SU-DHL-6 (cell line): ENCODE measurements around the gene SOCS3.

ENCODE experiments used
- H2AFZ ChIP-seq: fragments of 200-600 bp; sonication (generic); 2 replicates; pipeline ENCODE4 v1.6.1; 2014; ENCODE audit warnings: low read depth, mild to moderate bottlenecking, moderate library complexity, mixed read lengths, antibody characterized with exemption, low read length; ENCODE audit not compliant: severe bottlenecking
- H3F3A ChIP-seq: fragments of 200-600 bp; shearing (Covaris generic); 2 replicates; pipeline ENCODE4 v1.6.0; 2016; ENCODE audit warnings: antibody characterized with exemption, mild to moderate bottlenecking; ENCODE audit not compliant: insufficient read depth
- H3K27ac ChIP-seq: fragments of 200-600 bp; sonication (generic); 2 replicates; pipeline ENCODE4 v1.5.1; 2016; ENCODE audit warnings: low read depth, mild to moderate bottlenecking, low read length, moderate library complexity, mixed read lengths
- H3K27me3 ChIP-seq: fragments of 200-600 bp; sonication (generic), shearing (Covaris generic); 2 replicates; pipeline ENCODE4 v1.6.0; 2014; ENCODE audit warnings: mild to moderate bottlenecking, low read length
- H3K36me3 ChIP-seq: fragments of 200-600 bp; sonication (generic); 2 replicates; pipeline ENCODE4 v1.6.1; 2014; ENCODE audit warnings: mild to moderate bottlenecking, low read length, mixed read lengths
- H3K4me2 ChIP-seq: fragments of 300-600, 200-600 bp; shearing (Covaris generic), sonication (generic); 2 replicates; pipeline ENCODE4 v1.6.0; 2014; ENCODE audit warnings: low read length, low read depth, mild to moderate bottlenecking; ENCODE audit not compliant: poor library complexity, severe bottlenecking
- H3K4me3 ChIP-seq: fragments of 200-600 bp; sonication (generic); 2 replicates; pipeline ENCODE4 v1.5.1; 2014; ENCODE audit warnings: antibody characterized with exemption, low read length, mild to moderate bottlenecking, mixed read lengths; ENCODE audit not compliant: insufficient read depth, poor library complexity, severe bottlenecking
- H3K79me2 ChIP-seq: fragments of 200-600 bp; sonication (generic); 2 replicates; pipeline ENCODE4 v1.6.1; 2014; ENCODE audit warnings: mild to moderate bottlenecking, low read length, moderate library complexity; ENCODE audit not compliant: insufficient read depth
- H3K9ac ChIP-seq: fragments of 200-600 bp; sonication (generic); 2 replicates; pipeline ENCODE4 v1.7.0; 2014; ENCODE audit warnings: mild to moderate bottlenecking, low read length
- H3K9me2 ChIP-seq: fragments of 200-600 bp; sonication (generic); replicated peaks from 2 replicates; pipeline ENCODE4 v1.6.1; 2014; ENCODE audit warnings: low read length; ENCODE audit not compliant: insufficient read depth
- H3K9me3 ChIP-seq: fragments of 200-600 bp; sonication (generic); 2 replicates; pipeline ENCODE4 v1.6.1; 2014; ENCODE audit warnings: low read length, mixed read lengths; ENCODE audit not compliant: insufficient read depth
- H4K20me1 ChIP-seq: fragments of 200-600 bp; sonication (generic); 2 replicates; pipeline ENCODE4 v1.6.1; 2014; ENCODE audit warnings: low read depth, mild to moderate bottlenecking, antibody characterized with exemption, low read length, moderate library complexity, mixed read lengths
- CTCF ChIP-seq: fragments of 200-600 bp; sonication (generic); IDR thresholded peaks from one replicate; pipeline ENCODE4 v1.5.1; 2017; ENCODE audit warnings: antibody characterized with exemption, mild to moderate bottlenecking, low read length, moderate library complexity; ENCODE audit not compliant: insufficient read depth, poor library complexity, severe bottlenecking
- EZH2phosphoT487 ChIP-seq: fragments of 200-600 bp; sonication (generic), shearing (Covaris generic); conservative IDR thresholded peaks from 2 replicates; pipeline ENCODE4 v1.6.1; 2018; ENCODE audit warnings: mild to moderate bottlenecking, antibody characterized with exemption, low read length, moderate library complexity, mixed read lengths

The SOCS3 gene

GRCh38 chr17:78316115-78316866 is 43.6 kb downstream of the SOCS3 start:
- no peaks in the 10 kb centered on the region for H3K9me3 ChIP-seq
- no peak overlapping the region for H3K4me2 ChIP-seq
- no peaks in the 10 kb centered on the region for H3K27me3 ChIP-seq
- no peak overlapping the region for H3K4me3 ChIP-seq
- no peak overlapping the region for H2AFZ ChIP-seq
- no peaks in the 10 kb centered on the region for H3F3A ChIP-seq
- no peaks in the 10 kb centered on the region for H3K79me2 ChIP-seq
- H3K9ac ChIP-seq, result no peak overlapping the region
- H3K9me2 ChIP-seq, result no peaks in the 10 kb centered on the region
- no peak for TF ChIP-seq CTCF
- no peak for TF ChIP-seq EZH2phosphoT487
- no peaks in the 10 kb centered on the region for H4K20me1 ChIP-seq
- H3K36me3 ChIP-seq, result no peaks in the 10 kb centered on the region
- no peak overlapping the region for H3K27ac ChIP-seq

- H4K20me1 ChIP-seq, result no peaks in the 10 kb centered on the region
- no peaks in the 10 kb centered on the region for H3K9me2 ChIP-seq
- H3K27ac ChIP-seq, result no peak overlapping the region
- no peaks in the 10 kb centered on the region for H3K79me2 ChIP-seq
- TF ChIP-seq EZH2phosphoT487, result no peak
- no peak overlapping the region for H2AFZ ChIP-seq
- no peaks in the 10 kb centered on the region for H3K27me3 ChIP-seq
- H3K4me3 ChIP-seq, result no peak overlapping the region
- H3K9ac ChIP-seq, result no peak overlapping the region
- H3F3A ChIP-seq, result no peaks in the 10 kb centered on the region
- no peaks in the 10 kb centered on the region for H3K36me3 ChIP-seq
- H3K9me3 ChIP-seq, result no peaks in the 10 kb centered on the region
- H3K4me2 ChIP-seq, result no peak overlapping the region
These were observed 44.3 kb downstream of the SOCS3 start for GRCh38 chr17:78315355-78316114.

GRCh38 chr17:78314683-78315354 is 45.1 kb downstream of the SOCS3 start:
- Histone ChIP-seq H3F3A (no peaks in the 10 kb centered on the region), H3K27ac (no peak overlapping the region), H3K36me3 (no peaks in the 10 kb centered on the region), H3K79me2 (no peaks in the 10 kb centered on the region), H4K20me1 (no peaks in the 10 kb centered on the region), H3K4me3 (peak overlapping the region; percentile 47), H3K4me2 (peak overlapping the region; percentile 45), H3K9me2 (no peaks in the 10 kb centered on the region), H2AFZ (no peak overlapping the region), H3K9me3 (no peaks in the 10 kb centered on the region), H3K27me3 (no peaks in the 10 kb centered on the region), H3K9ac (no peak overlapping the region; the same call in 1 of the 2 replicates)
- TF ChIP-seq CTCF (no peak), EZH2phosphoT487 (no peak)
